SK-N-SH (cell line): ENCODE measurements around the gene PROCR. TPM values are rescaled to one million over a fixed set of nuclear protein-coding genes. Genes with fewer than 3 reads are reported as not detected.
A peak's percentile ranks its signal among the peaks of the same experiment; 100 is the strongest.

Experiments used
- CTCF ChIA-PET: fragments of 300-600, 350-600 bp; formaldehyde crosslinking; extraction: SDS; loops from one replicate; lab custom pipeline; 2021; lab: Yijun Ruan, JAX
- POLR2A ChIA-PET: fragments of 350-600 bp; sonication (Branson Sonifier 250); formaldehyde crosslinking; extraction: SDS; loops from one replicate; lab custom pipeline; 2020; ENCODE audit warnings: antibody characterized with exemption, inconsistent platforms; lab: Yijun Ruan, JAX
- DNase-seq: peaks from one replicate; pipeline ENCODE4 v3.0.0; 2012
- H2AFZ ChIP-seq: fragments of 200-600 bp; sonication (generic); 2 replicates; pipeline ENCODE4 v1.8.1; 2016; ENCODE audit warnings: antibody characterized with exemption, mild to moderate bottlenecking, low read depth
- H3F3A ChIP-seq: fragments of 200-600 bp; sonication (generic); replicated peaks from 2 replicates; pipeline ENCODE3; 2016; ENCODE audit warnings: antibody characterized with exemption, mild to moderate bottlenecking; ENCODE audit not compliant: insufficient read depth
- H3K27ac ChIP-seq, 2 experiments: fragments of 200-500 bp in 1 of 2; fragments of 200-600 bp in 1 of 2; sonication (Bioruptor generic) in 1 of 2; sonication (generic), shearing (Covaris generic) in 1 of 2; 2 replicates each; pipeline versions ENCODE4 v1.5.1 to v1.6.1; 2014 to 2016; ENCODE audit warnings: low read depth in 2 of 2, inconsistent platforms in 1 of 2, low read length in 1 of 2, mild to moderate bottlenecking in 1 of 2, mixed read lengths in 1 of 2
- H3K27me3 ChIP-seq: fragments of 200-600 bp; sonication (generic), shearing (Covaris generic); 2 replicates; pipeline ENCODE4 v1.6.1; 2016; ENCODE audit warnings: mixed run types; ENCODE audit not compliant: insufficient read depth
- H3K36me3 ChIP-seq, 2 experiments: fragments of 200-500 bp in 1 of 2; fragments of 200-600 bp in 1 of 2; sonication (Bioruptor generic) in 1 of 2; sonication (generic) in 1 of 2; replicated peaks in 1 of 2; 2 replicates each; pipeline versions ENCODE3 to v1.5.1; 2014 to 2016; ENCODE audit warnings: low read length in 1 of 2, mild to moderate bottlenecking in 1 of 2; ENCODE audit not compliant: insufficient read depth in 2 of 2, control insufficient read depth in 1 of 2
- H3K4me1 ChIP-seq, 2 experiments: fragments of 200-500 bp in 1 of 2; fragments of 200-600 bp in 1 of 2; sonication (Bioruptor generic) in 1 of 2; sonication (generic), shearing (Covaris generic) in 1 of 2; 2 replicates each; pipeline versions ENCODE4 v1.5.1 to v1.6.1; 2014 to 2016; ENCODE audit warnings: low read depth in 1 of 2, low read length in 1 of 2, mixed run types in 1 of 2; ENCODE audit not compliant: insufficient read depth in 2 of 2, control insufficient read depth in 1 of 2
- H3K4me2 ChIP-seq: fragments of 200-600 bp; sonication (generic), shearing (Covaris generic); 2 replicates; pipeline ENCODE4 v1.6.1; 2017; ENCODE audit warnings: mixed run types
- H3K4me3 ChIP-seq, 2 experiments: fragments of 200-500 bp in 1 of 2; fragments of 200-600 bp in 1 of 2; sonication (Bioruptor generic) in 1 of 2; sonication (generic), shearing (Covaris generic) in 1 of 2; 2 replicates each; pipeline versions ENCODE4 v1.5.1 to v1.8.1; 2014 to 2016; ENCODE audit warnings: low read depth in 2 of 2, inconsistent platforms in 1 of 2, low read length in 1 of 2, mild to moderate bottlenecking in 1 of 2, mixed read lengths in 1 of 2, moderate library complexity in 1 of 2
- H3K79me2 ChIP-seq: fragments of 200-600 bp; sonication (generic); 2 replicates; pipeline ENCODE4 v1.8.1; 2017; ENCODE audit warnings: mild to moderate bottlenecking; ENCODE audit not compliant: insufficient read depth
- H3K9ac ChIP-seq: fragments of 200-600 bp; sonication (generic); 2 replicates; pipeline ENCODE4 v1.6.1; 2017; ENCODE audit warnings: mixed run types
- H3K9me2 ChIP-seq: fragments of 200-600 bp; sonication (generic); 2 replicates; pipeline ENCODE4 v1.6.1; 2017; ENCODE audit warnings: mixed run types
- H3K9me3 ChIP-seq: fragments of 200-600 bp; sonication (generic); 2 replicates; pipeline ENCODE4 v1.6.1; 2017; ENCODE audit warnings: mixed run types, mild to moderate bottlenecking, moderate library complexity
- H4K20me1 ChIP-seq: fragments of 200-600 bp; sonication (generic); 2 replicates; pipeline ENCODE4 v1.6.1; 2017; ENCODE audit warnings: mild to moderate bottlenecking, mixed run types; ENCODE audit not compliant: insufficient read depth
- GATA2 ChIP-seq: sonication (generic); formaldehyde crosslinking; IDR thresholded peaks from 2 replicates; pipeline ENCODE4 v1.5.0; 2020; ENCODE audit warnings: mild to moderate bottlenecking, missing genetic modification reagents
- MAX ChIP-seq: IDR thresholded peaks from 2 replicates; pipeline ENCODE4 v1.4.0; 2012; ENCODE audit warnings: low read depth
- RAD21 ChIP-seq: IDR thresholded peaks from 2 replicates; pipeline ENCODE4 v1.6.1; 2012; ENCODE audit warnings: mild to moderate bottlenecking, low read length
- RCOR1 ChIP-seq: fragments of 150-350 bp; IDR thresholded peaks from 2 replicates; pipeline ENCODE4 v1.6.1; 2017; ENCODE audit warnings: antibody characterized with exemption, low read length
- SMC3 ChIP-seq: IDR thresholded peaks from 2 replicates; pipeline ENCODE4 v1.6.1; 2012; ENCODE audit warnings: low read depth, low read length, improper control_type of control experiment
- WGBS: methylation state at CpG from one replicate; pipeline ENCODE4 v1.1.6; 2017; ENCODE audit warnings: low lambda C conversion rate; 5-methylcytosine and 5-hydroxymethylcytosine counted together
- polyA plus RNA-seq, 3 experiments: library from polyadenylated mRNA; depleted of rRNA; stranded (reverse); fragments of >200 nt; gene quantifications; 2 replicates each; pipeline ENCODE4 v1.2.3, GENCODE V29; 2012
- TF ChIP-seq, protein P1 (sequence below): fragments of 200-600 bp; sonication (generic); IDR thresholded peaks from 2 replicates; pipeline ENCODE4 v1.6.1; 2017; ENCODE audit warnings: antibody characterized with exemption, mild to moderate bottlenecking, moderate library complexity
- TF ChIP-seq, protein P2 (sequence below): IDR thresholded peaks from 2 replicates; pipeline ENCODE4 v1.6.1; 2012; ENCODE audit warnings: mild to moderate bottlenecking, low read depth, low read length, moderate library complexity
- TF ChIP-seq, protein P3 (sequence below): IDR thresholded peaks from 2 replicates; pipeline ENCODE4 v1.4.0; 2012; ENCODE audit warnings: low read depth, borderline replicate concordance

The PROCR gene
- polyA plus RNA-seq, 1 of the 3 experiments (the other 2 are of a cell fraction), result 23.5 TPM

DNA sequence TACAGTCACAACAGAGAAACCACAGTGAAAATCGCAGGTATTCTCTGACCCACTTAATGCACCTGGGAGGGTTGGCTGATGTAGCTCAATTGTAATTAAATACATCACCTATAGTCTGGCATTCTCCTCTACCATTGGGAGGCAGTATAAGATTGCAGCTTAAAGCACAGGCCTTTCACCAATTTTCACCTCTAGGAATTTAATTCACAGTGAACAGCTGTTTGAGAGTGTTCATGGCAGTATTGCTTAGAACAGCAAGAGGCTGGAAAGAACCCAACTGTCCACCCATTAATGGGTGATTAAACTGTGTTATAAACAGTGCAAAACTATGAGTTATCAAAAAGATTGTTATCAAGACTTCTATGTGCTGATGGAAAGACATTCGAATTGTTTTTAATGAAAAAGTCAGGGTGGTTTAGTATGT lies 26.7 kb upstream of the PROCR start:
- Histone ChIP-seq H3K4me1 (peaks cover 0 to 7% of the 10 kb centered on the region in 2 experiments; a peak in 2 of 4 replicates), H4K20me1 (no peaks in the 10 kb centered on the region), H3K27ac (no peak overlapping the region), H3K4me2 (no peak overlapping the region; the same call in 1 of the 2 replicates), H3K4me3 (no peak overlapping the region), H3F3A (no peaks in the 10 kb centered on the region), H3K9ac (no peak overlapping the region), H3K79me2 (peaks cover 7% of the 10 kb centered on the region; the same call in 1 of the 2 replicates), H3K27me3 (no peaks in the 10 kb centered on the region), H2AFZ (no peak overlapping the region), H3K9me2 (no peaks in the 10 kb centered on the region), H3K9me3 (no peaks in the 10 kb centered on the region), H3K36me3 (peaks cover 7 to 19% of the 10 kb centered on the region in 2 experiments)
- TF ChIP-seq, protein P1, sequence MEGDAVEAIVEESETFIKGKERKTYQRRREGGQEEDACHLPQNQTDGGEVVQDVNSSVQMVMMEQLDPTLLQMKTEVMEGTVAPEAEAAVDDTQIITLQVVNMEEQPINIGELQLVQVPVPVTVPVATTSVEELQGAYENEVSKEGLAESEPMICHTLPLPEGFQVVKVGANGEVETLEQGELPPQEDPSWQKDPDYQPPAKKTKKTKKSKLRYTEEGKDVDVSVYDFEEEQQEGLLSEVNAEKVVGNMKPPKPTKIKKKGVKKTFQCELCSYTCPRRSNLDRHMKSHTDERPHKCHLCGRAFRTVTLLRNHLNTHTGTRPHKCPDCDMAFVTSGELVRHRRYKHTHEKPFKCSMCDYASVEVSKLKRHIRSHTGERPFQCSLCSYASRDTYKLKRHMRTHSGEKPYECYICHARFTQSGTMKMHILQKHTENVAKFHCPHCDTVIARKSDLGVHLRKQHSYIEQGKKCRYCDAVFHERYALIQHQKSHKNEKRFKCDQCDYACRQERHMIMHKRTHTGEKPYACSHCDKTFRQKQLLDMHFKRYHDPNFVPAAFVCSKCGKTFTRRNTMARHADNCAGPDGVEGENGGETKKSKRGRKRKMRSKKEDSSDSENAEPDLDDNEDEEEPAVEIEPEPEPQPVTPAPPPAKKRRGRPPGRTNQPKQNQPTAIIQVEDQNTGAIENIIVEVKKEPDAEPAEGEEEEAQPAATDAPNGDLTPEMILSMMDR, result peak; percentile 64
- TF ChIP-seq, protein P2, sequence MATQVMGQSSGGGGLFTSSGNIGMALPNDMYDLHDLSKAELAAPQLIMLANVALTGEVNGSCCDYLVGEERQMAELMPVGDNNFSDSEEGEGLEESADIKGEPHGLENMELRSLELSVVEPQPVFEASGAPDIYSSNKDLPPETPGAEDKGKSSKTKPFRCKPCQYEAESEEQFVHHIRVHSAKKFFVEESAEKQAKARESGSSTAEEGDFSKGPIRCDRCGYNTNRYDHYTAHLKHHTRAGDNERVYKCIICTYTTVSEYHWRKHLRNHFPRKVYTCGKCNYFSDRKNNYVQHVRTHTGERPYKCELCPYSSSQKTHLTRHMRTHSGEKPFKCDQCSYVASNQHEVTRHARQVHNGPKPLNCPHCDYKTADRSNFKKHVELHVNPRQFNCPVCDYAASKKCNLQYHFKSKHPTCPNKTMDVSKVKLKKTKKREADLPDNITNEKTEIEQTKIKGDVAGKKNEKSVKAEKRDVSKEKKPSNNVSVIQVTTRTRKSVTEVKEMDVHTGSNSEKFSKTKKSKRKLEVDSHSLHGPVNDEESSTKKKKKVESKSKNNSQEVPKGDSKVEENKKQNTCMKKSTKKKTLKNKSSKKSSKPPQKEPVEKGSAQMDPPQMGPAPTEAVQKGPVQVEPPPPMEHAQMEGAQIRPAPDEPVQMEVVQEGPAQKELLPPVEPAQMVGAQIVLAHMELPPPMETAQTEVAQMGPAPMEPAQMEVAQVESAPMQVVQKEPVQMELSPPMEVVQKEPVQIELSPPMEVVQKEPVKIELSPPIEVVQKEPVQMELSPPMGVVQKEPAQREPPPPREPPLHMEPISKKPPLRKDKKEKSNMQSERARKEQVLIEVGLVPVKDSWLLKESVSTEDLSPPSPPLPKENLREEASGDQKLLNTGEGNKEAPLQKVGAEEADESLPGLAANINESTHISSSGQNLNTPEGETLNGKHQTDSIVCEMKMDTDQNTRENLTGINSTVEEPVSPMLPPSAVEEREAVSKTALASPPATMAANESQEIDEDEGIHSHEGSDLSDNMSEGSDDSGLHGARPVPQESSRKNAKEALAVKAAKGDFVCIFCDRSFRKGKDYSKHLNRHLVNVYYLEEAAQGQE, result no peak
- TF ChIP-seq RAD21 (peak; percentile 86), RCOR1 (0 out of 2 replicates have a peak, but pooled peaks have one; percentile 33), MAX (no peak), SMC3 (peak; percentile 82), GATA2 (CRISPR knock-in tag) (0 out of 2 replicates have a peak, but pooled peaks have one; percentile 9)
- TF ChIP-seq, protein P3, sequence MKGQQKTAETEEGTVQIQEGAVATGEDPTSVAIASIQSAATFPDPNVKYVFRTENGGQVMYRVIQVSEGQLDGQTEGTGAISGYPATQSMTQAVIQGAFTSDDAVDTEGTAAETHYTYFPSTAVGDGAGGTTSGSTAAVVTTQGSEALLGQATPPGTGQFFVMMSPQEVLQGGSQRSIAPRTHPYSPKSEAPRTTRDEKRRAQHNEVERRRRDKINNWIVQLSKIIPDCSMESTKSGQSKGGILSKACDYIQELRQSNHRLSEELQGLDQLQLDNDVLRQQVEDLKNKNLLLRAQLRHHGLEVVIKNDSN, result no peak
- 38% methylated on average over 2 of the region's 2 CpGs for WGBS
- ChIA-PET CTCF (interaction anchor here (0.5 to 4.3 kb wide), 37 partner anchors 9 to 307 kb away, joined by 3 to 51 read pairs (median 4); partner anchors contain the start of genes ACSS2, MMP24 and TRPC4AP), POLR2A (interaction anchor here (2.9 kb wide), 1 partner anchor 133 kb away, joined by 9 read pairs; the partner anchor contains the start of gene MMP24OS)
- peak; percentile 41 for DNase-seq
